ENCODE results near the gene REC114. TPM values are rescaled to one million over a fixed set of nuclear protein-coding genes. Genes with fewer than 3 reads are reported as not detected.
"Not testable (repeated sequence)": the region's sequence is repeated elsewhere in the genome, so short reads cannot be mapped to it uniquely, and the experiment has no call there.

The REC114 gene
- total RNA-seq, result 0.60 TPM
- long read RNA-seq, result 0 reads

DNA sequence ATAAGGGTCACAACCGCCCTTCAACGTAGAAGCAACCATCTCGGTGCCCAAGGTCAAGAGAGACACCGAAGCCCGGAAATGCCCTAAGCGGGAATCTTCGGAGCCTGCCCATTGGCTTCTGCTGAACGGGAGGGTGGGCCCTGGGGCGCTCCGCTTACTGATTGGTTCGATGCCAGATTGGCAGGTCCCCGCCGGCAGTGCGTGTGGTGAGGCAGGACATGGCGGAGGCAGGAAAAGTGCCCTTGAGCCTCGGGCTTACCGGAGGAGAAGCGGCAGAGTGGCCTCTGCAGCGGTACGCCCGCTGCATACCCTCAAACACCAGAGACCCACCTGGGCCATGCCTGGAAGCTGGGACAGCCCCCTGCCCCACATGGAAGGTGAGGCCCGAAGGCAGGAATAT is at the start of gene REC114:
REC114 (plus strand) TSS at position 197 of the 400 bp plus-strand sequence; CDS start at position 219, 22 bp downstream.
- intact Hi-C loops (cut with DNase I), result no loop called here
- DNase-seq (ENCODE audit: missing footprints) (no peak), ATAC-seq (no peak)

DNA sequence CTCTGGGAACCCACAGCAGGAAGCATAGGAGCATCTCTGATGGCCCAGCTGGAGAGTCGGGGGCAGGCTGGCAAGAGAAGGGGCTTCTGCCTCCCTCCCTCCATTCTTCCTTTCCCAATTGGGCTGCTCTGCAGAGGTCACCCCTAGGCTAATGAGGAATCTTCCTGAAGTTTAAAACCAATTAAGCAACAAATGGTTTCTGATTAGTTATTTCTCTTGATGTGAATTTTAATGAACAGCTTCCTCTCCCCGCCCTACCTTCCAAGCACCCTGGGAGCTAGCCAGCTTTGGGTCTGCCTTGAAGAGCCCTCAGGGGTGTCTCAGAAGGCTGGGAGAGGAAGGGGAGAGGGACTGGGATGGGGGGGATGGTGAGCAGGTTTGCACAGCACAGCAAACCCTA is 49.6 kb upstream of the REC114 start:
- DNase-seq (ENCODE audit: missing footprints), result no peak
- ATAC-seq, result no peak
- intact Hi-C loops (cut with DNase I), result loop anchor here (5.0 kb wide), 1 partner anchor 124 kb away; no protein-coding TSS in a partner anchor

- intact Hi-C loops (cut with DNase I), result loop anchor here (2.0 to 5.0 kb wide), 2 partner anchors 20 to 123 kb away; no protein-coding TSS in a partner anchor
- peak; percentile 92 for ATAC-seq
- no peak for DNase-seq (ENCODE audit: missing footprints)
These were observed 48.2 kb upstream of the REC114 start for GRCh38 chr15:73394782-73395181.

DNA sequence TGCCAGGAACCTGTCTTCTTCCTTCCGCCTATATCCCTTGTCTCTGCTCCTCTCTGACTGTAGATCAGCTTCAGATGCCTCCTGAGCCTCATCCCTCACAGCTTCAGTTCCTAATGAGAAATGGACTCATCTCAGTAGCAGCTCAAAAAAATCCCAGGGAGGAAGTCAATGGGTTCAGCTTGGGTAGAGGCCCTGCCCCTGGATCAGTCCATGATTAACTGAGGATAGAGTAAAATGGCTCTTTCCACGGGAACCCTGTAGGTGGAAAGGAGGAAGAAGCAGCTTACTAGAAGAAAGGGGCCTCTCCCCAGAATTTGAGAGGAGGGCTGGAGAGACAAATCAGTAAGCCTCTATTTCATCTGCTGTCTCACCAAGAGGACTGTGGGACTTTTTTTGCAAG is 47.3 kb upstream of the REC114 start:
- ATAC-seq (no peak), DNase-seq (ENCODE audit: missing footprints) (no peak)
- intact Hi-C loops (cut with DNase I), result loop anchor here (2.0 kb wide), 1 partner anchor 21 kb away; no protein-coding TSS in a partner anchor

DNA sequence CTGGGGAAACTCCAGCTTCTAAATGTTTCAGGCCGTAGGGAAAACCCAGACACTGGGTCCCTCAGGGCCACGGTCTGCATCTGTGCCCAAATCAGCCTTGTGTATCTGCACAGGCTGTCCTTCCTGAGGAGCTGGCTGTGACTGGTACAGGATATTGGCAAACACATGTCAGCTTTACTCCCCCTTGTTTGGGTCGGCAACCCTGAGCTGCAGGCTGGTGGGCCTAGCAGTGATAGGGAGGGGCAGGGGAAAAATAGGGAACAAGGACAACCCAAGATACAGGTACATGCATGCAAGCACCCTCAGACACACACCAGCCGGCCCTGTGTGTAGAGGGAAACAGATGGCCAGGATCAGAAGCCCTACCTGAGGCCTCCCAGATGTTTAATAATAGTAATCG is 45.5 kb upstream of the REC114 start:
- no peak for ATAC-seq
- DNase-seq (ENCODE audit: missing footprints), result no peak
- intact Hi-C loops (cut with DNase I), result no loop called here

GRCh38 chr15:73398861-73399260 is 44.1 kb upstream of the REC114 start:
- DNase-seq (ENCODE audit: missing footprints) (no peak), ATAC-seq (no peak)
- intact Hi-C loops (cut with DNase I), result no loop called here

DNA sequence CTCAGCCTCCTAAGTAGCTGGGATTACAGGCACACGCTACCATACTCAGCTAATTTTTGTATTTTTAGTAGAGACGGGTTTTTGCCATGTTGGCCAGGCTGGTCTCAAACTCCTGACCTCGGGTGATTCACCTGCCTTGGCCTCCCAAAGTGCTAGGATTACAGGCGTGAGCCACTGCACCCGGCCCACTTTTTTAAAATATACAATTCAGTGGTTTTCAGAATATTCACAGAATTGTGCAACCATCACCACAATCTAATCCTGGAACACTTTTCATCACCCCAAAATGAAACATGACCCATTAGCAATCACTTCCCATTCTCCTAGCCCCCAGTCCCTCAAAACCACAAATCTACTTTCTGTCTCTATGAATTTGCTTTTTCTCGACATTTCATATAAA is 42.7 kb upstream of the REC114 start:
- ATAC-seq; DNase-seq (ENCODE audit: missing footprints); intact Hi-C loops (cut with DNase I): not testable (repeated sequence)

DNA sequence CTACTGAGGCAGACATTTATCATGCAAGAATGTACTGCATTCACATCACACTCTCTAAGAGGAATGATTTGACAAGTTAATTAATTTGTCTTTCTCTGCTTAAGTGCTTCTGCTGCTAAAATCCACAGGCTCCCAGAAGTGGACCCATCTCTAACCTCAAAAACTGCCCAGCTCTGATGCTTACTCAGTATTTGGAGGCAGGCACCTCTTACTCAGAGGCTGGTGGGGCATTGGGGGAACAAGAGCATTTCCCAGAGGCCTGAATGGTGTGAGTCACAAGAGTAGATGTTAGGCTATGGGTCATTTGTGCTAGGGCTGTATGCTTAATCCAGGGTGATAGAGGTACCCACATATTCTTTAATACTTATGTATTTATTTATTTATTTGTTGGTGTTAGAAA is 39.8 kb upstream of the REC114 start:
- intact Hi-C loops (cut with DNase I), result no loop called here
- DNase-seq (ENCODE audit: missing footprints), result no peak
- ATAC-seq, result no peak

- ATAC-seq (no peak), DNase-seq (ENCODE audit: missing footprints) (no peak)
- intact Hi-C loops (cut with DNase I), result no loop called here
These were observed 28.1 kb upstream of the REC114 start for GRCh38 chr15:73414876-73415275.

DNA sequence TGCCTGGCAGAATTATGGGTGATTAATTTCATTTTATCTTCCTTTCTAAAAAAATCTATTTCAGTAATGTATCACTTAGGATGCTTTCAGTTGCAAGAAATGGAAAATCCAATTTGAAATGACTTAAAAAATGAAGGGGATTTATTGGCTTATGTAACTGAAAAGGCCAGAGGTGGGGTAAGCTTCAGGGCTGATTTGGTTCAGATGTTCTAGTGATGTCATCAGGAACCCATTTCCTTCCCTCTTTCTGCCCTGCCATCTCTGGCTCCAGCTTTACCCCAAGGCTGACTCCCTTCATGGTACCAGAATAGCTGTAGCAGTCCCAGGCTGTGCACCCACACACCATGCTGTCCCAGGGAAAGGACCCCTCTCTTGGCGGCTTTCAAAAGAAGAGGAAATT is 18.5 kb upstream of the REC114 start:
- ATAC-seq, result no peak
- no peak for DNase-seq (ENCODE audit: missing footprints)
- intact Hi-C loops (cut with DNase I), result no loop called here

DNA sequence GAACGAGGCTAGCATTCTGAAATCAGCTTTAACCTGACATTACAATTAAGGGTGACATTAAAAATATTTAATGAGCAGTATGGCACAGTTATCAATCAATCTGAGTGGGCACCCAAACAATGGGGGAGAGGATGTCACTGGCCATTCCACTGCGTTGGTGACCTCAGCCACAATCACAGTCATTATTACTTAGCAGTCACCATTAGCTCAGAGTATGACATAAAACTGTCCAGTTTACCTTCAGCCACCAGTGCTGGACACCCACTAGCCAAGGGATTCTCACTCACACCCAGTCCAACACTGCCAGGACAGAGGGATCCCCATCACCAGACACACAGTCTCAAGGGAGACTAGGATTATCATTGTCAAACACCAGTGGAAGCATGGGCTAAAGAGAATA is 17.5 kb upstream of the REC114 start:
- ATAC-seq (no peak), DNase-seq (ENCODE audit: missing footprints) (no peak)
- intact Hi-C loops (cut with DNase I), result no loop called here

DNA sequence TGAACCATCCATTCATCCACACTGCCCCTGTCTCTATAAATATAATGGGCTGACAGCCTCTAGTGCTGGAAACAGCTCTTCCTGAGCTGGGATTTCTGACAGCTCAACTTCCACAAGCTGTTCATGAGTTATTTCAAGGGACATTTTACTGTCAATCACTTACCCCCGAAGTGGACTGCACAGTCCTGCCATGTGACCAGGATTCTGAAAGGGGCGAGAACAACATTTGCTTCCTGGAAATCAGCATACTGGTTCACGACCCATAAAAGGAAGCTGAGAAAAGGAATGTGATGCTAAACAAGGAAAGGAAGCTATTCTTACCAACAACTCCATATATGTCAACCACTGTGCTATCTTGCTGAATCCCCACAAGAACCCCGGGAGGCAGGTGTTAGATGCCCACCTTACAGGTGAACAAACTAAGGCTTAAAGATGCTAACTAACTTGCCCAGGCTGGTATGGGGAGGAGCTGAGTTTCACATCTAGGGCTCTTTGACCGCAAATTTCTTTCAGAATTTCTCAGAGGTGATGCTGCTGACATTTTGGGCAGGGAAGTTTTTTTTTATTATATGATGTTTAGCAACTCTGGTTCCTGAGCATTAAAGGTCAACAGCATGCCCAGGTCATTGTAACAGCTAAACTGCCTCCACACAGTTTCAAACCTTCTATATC is 16.5 kb upstream of the REC114 start:
- no peak for DNase-seq (ENCODE audit: missing footprints)
- intact Hi-C loops (cut with DNase I), result no loop called here
- no peak for ATAC-seq

DNA sequence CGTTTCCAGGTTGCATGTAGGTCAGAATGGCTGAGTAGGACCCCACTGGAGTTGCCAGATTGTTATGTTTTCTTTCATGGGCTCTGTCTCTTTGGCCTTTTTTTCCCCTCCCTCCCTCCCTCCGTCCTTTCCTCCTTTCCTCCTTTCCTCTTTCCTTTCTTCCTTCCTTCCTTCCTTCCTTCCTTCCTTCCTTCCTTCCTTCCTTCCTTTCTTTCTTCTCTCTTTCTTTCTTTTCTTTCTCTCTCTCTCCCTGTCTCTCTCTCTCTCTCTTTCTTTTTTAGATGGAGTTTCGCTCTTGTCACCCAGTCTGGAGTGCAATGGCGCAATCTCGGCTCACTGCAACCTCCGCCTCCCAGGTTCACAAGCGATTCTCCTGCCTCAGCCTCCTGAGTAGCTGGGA is 11.6 kb upstream of the REC114 start:
- ATAC-seq; DNase-seq (ENCODE audit: missing footprints); intact Hi-C loops (cut with DNase I): not testable (repeated sequence)

DNA sequence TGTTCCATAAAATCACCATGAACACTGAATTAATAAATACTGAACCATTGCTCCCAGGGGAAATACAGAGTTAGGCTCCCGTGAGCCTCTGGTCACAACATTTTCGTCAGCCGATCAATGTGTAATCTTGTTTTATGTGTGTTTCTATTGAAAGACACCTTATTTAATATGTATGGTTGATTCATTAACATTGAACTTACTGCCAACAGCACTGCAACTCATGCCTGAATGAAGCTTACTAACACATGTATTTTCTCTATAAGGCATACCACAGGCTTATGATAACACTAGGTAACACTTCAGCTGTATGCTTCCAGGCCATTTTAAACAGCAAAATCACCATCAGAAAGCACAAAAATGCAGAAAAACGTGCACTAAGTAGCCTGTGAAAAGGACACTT is 9.1 kb upstream of the REC114 start:
- ATAC-seq (no peak), DNase-seq (ENCODE audit: missing footprints) (no peak)
- intact Hi-C loops (cut with DNase I), result no loop called here

DNA sequence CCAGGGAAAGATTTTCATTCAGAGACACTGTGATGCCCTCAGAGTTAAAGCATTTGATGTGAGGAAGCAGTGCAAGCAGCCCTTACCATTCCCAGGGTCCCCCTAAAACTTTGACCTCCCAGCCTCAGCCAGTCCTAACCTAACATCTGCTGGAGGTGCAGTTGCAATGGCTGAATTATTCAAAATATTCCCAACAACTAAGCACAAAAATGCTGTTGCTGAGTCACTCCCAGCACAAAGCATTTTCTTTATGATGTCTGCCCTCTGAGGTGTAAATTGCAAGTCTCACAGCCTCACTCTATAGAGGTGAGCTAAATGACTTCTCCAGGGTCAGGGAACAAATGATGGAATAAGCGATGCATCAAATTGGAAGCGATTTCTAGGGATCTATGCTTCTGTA is 6.4 kb upstream of the REC114 start:
- DNase-seq (ENCODE audit: missing footprints), result no peak

DNA sequence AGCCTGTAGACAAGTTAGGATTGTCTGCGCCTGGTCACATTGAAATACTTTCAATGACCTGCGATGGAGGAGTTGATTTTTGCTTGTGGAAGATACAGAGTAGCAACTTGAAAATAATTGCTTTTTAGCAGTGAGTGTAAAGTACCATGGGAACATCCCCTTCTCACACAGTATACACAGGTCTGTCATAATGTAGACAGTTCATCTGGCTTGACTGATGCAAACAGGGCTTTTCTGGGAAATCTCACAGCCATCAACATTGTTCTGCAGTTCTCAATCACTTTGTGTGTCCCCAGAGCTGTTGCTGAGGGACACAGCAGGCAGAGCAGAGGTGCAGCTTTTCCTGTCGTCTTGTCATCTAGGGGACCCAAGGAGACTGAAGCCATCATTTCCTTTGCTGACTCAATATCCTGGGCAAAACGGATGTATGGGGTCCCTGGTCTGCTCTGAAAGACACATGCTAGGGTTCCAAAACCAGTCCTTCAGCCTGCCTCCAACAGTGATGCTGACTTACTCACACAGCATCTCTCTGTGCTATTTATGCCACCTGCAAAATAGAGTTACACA is 5.3 kb upstream of the REC114 start:
- ATAC-seq (no peak), DNase-seq (ENCODE audit: missing footprints) (no peak)
- intact Hi-C loops (cut with DNase I), result no loop called here

More for the DNA sequence above, 6.4 kb upstream of the REC114 start:
- intact Hi-C loops (cut with DNase I), result no loop called here
- ATAC-seq, result no peak

DNA sequence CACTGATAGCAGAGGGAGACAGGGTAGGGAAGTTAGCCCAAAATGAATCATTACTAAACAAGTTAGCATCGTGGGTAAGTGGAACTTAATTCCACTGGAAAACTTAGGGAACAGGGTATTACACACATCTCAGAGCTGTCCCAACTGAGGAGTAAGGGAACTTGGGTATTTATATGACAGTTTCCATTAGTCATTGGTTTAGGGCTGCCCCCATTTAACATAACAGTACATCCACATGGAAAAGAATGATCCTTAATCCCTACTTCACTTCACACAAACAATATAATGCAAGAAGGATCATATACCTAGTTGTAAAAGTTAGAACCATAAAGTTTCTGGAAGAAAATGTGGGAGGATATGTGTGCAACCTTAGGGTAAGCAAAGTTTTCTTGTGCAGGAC is 4.3 kb upstream of the REC114 start:
- no peak for ATAC-seq
- intact Hi-C loops (cut with DNase I), result no loop called here
- no peak for DNase-seq (ENCODE audit: missing footprints)

DNA sequence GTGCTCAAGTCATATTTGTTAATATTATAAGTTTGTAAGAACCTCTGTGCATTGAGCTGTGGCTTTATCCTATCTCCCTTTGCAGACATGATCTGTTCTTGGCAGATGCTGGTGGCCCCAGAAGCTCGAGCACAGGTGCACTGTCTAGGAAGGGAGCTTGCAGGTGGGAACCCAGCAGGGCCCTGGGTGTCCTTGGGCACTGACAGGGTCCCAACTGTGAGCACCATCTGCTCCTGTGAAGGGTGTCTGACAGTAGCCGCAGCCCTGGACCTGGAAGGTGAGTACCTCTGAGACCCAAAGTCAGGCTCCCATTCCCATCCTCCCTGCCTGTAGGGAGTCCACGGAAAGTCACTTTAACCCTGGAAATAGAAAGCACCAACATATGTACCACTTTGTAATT is 2.4 kb upstream of the REC114 start:
- DNase-seq (ENCODE audit: missing footprints) (no peak), ATAC-seq (no peak)
- intact Hi-C loops (cut with DNase I), result no loop called here

- intact Hi-C loops (cut with DNase I), result no loop called here
- DNase-seq (ENCODE audit: missing footprints) (no peak), ATAC-seq (no peak)
These were observed 543 bp upstream of the REC114 start for GRCh38 chr15:73442421-73442820.

GRCh38 chr15:73447471-73447870 is 4.5 kb downstream of the REC114 start:
- DNase-seq (ENCODE audit: missing footprints); intact Hi-C loops (cut with DNase I); ATAC-seq: not testable (repeated sequence)
